ENCODE results near the gene EGR2.

EGR2 gene

GRCh38 chr10:62842983-62843382 lies 26.8 kb upstream of the EGR2 start (continued):
- no peak for TF ChIP-seq CSRNP3 (CRISPR knock-in tag; IDR thresholded peaks at IDR 0.05)
- TF ChIP-seq ZNF70 (CRISPR knock-in tag; IDR thresholded peaks at IDR 0.05), result no peak
- no peak for TF ChIP-seq ZNF565 (CRISPR knock-in tag; conservative IDR thresholded peaks at IDR 0.05; ENCODE audit: low read depth)
- no peak for TF ChIP-seq PPARA (CRISPR knock-in tag; IDR thresholded peaks at IDR 0.05; ENCODE audit: borderline replicate concordance)
- no peak for TF ChIP-seq GLIS3 (CRISPR knock-in tag; IDR thresholded peaks at IDR 0.05)
- TF ChIP-seq ZFP3 (CRISPR knock-in tag; IDR thresholded peaks at IDR 0.05), result no peak
- no peak for TF ChIP-seq TCF4 (CRISPR knock-in tag; IDR thresholded peaks at IDR 0.05; ENCODE audit: borderline replicate concordance)
- TF ChIP-seq BACH2 (CRISPR knock-in tag; IDR thresholded peaks at IDR 0.05; ENCODE audit: borderline replicate concordance), result no peak
- TF ChIP-seq ISL1 (CRISPR knock-in tag; IDR thresholded peaks at IDR 0.05), result no peak

DNA sequence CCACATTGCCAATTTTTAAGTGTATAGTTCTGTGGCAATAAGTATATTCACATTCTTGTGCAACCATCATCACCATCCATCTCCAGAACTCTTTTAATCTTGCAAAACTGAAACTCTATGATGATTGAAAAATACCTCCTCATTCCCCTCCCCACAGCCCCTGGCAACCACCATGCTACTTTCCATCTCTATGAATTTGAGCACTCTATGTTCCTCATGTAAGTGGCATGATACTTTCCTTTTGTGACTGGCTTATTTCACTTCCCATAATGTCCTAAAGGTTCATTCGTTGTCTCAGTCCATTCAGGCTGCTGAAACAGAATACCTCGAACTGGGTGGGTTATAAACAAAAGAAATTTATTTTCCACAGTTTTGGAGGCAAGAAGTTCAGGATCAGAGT lies 23.4 kb upstream of the EGR2 start:
- no peak for ATAC-seq

More for the DNA sequence above, 23.4 kb upstream of the EGR2 start:
- TF ChIP-seq CSDC2 (CRISPR knock-in tag; IDR thresholded peaks at IDR 0.05) (no peak), BACH2 (CRISPR knock-in tag; IDR thresholded peaks at IDR 0.05; ENCODE audit: borderline replicate concordance) (no peak), ZC3H10 (CRISPR knock-in tag; IDR thresholded peaks at IDR 0.05) (no peak), CSRNP3 (CRISPR knock-in tag; IDR thresholded peaks at IDR 0.05) (no peak), ZFP3 (CRISPR knock-in tag; IDR thresholded peaks at IDR 0.05) (no peak), POU6F1 (CRISPR knock-in tag; IDR thresholded peaks at IDR 0.05; ENCODE audit: borderline replicate concordance, low read depth) (no peak), TCF4 (CRISPR knock-in tag; IDR thresholded peaks at IDR 0.05; ENCODE audit: borderline replicate concordance) (no peak), SNAI2 (CRISPR knock-in tag; IDR thresholded peaks at IDR 0.05) (no peak), ARNTL (CRISPR knock-in tag; IDR thresholded peaks at IDR 0.05; ENCODE audit: borderline replicate concordance, low read depth) (no peak), ZNF8 (CRISPR knock-in tag; IDR thresholded peaks at IDR 0.05) (no peak), ZNF565 (CRISPR knock-in tag; conservative IDR thresholded peaks at IDR 0.05; ENCODE audit: low read depth) (no peak), PATZ1 (CRISPR knock-in tag; IDR thresholded peaks at IDR 0.05; ENCODE audit: borderline replicate concordance) (no peak), RARB (CRISPR knock-in tag; IDR thresholded peaks at IDR 0.05) (no peak), TOX (CRISPR knock-in tag; IDR thresholded peaks at IDR 0.05; ENCODE audit: borderline replicate concordance) (no peak), TSHZ2 (CRISPR knock-in tag; IDR thresholded peaks at IDR 0.05) (no peak), OSR1 (CRISPR knock-in tag; IDR thresholded peaks at IDR 0.05) (no peak), ESRRG (CRISPR knock-in tag; IDR thresholded peaks at IDR 0.05) (no peak), ZNF70 (CRISPR knock-in tag; IDR thresholded peaks at IDR 0.05) (no peak), GLIS3 (CRISPR knock-in tag; IDR thresholded peaks at IDR 0.05) (no peak)

Data from SK-N-SH treated with all-trans-retinoic acid at 6 μM for 48 hours (cell line).